ENCODE measurements around the gene C10orf105. TPM values are rescaled to one million over a fixed set of nuclear protein-coding genes. Genes with fewer than 3 reads are reported as not detected.

C10orf105 gene
- total RNA-seq, 1 donor = under 0.01 TPM

- Histone ChIP-seq H2AFZ (ENCODE audit: low read length) (no peak overlapping the region), H3K27me3 (ENCODE audit: insufficient read depth, low read length) (no peaks in the 10 kb centered on the region), H3K9me3 (ENCODE audit: low read depth, low read length) (peaks cover 2% of the 10 kb centered on the region), H3K79me2 (ENCODE audit: insufficient read depth, low read length) (no peaks in the 10 kb centered on the region), H3K36me3 (ENCODE audit: insufficient read depth, low read length) (peaks cover 10% of the 10 kb centered on the region), H4K20me1 (ENCODE audit: insufficient read depth, low read length) (no peaks in the 10 kb centered on the region), H3K27ac (ENCODE audit: low read depth, low read length) (no peak overlapping the region), H3K4me2 (ENCODE audit: insufficient read depth, low read length) (no peak overlapping the region), H3K4me1 (ENCODE audit: insufficient read depth, low read length) (no peaks in the 10 kb centered on the region), H3K4me3 (ENCODE audit: insufficient read depth, low read length) (no peak overlapping the region)
- DNase-seq (ENCODE audit: insufficient read length, low spot score, missing footprints) = no peak
- no peak for TF ChIP-seq CTCF (IDR thresholded peaks at IDR 0.05; ENCODE audit: extremely low read depth, low read depth, low read length)
Observed at GRCh38 chr10:71747551-71748523, 28.3 kb upstream of the C10orf105 start.

GRCh38 chr10:71747039-71747531, 27.5 kb upstream of the C10orf105 start:
- Histone ChIP-seq H3K4me2 (ENCODE audit: insufficient read depth, low read length) (no peak overlapping the region), H3K27me3 (ENCODE audit: insufficient read depth, low read length) (no peaks in the 10 kb centered on the region), H4K20me1 (ENCODE audit: insufficient read depth, low read length) (no peaks in the 10 kb centered on the region), H2AFZ (ENCODE audit: low read length) (no peak overlapping the region), H3K27ac (ENCODE audit: low read depth, low read length) (no peak overlapping the region), H3K9me3 (ENCODE audit: low read depth, low read length) (peaks cover 6% of the 10 kb centered on the region), H3K4me3 (ENCODE audit: insufficient read depth, low read length) (no peak overlapping the region), H3K79me2 (ENCODE audit: insufficient read depth, low read length) (no peaks in the 10 kb centered on the region), H3K36me3 (ENCODE audit: insufficient read depth, low read length) (peaks cover 3% of the 10 kb centered on the region), H3K4me1 (ENCODE audit: insufficient read depth, low read length) (no peaks in the 10 kb centered on the region)
- no peak for TF ChIP-seq CTCF (IDR thresholded peaks at IDR 0.05; ENCODE audit: extremely low read depth, low read depth, low read length)
- DNase-seq (ENCODE audit: insufficient read length, low spot score, missing footprints) = no peak

- Histone ChIP-seq H3K79me2 (ENCODE audit: insufficient read depth, low read length) (no peaks in the 10 kb centered on the region), H3K4me2 (ENCODE audit: insufficient read depth, low read length) (no peak overlapping the region), H3K4me1 (ENCODE audit: insufficient read depth, low read length) (no peaks in the 10 kb centered on the region), H3K27me3 (ENCODE audit: insufficient read depth, low read length) (no peaks in the 10 kb centered on the region), H3K4me3 (ENCODE audit: insufficient read depth, low read length) (no peak overlapping the region), H3K27ac (ENCODE audit: low read depth, low read length) (no peak overlapping the region), H3K36me3 (ENCODE audit: insufficient read depth, low read length) (no peaks in the 10 kb centered on the region), H3K9me3 (ENCODE audit: low read depth, low read length) (peaks cover 6% of the 10 kb centered on the region), H4K20me1 (ENCODE audit: insufficient read depth, low read length) (no peaks in the 10 kb centered on the region), H2AFZ (ENCODE audit: low read length) (no peak overlapping the region)
- TF ChIP-seq CTCF (IDR thresholded peaks at IDR 0.05; ENCODE audit: extremely low read depth, low read depth, low read length) = no peak
- no peak for DNase-seq (ENCODE audit: insufficient read length, low spot score, missing footprints)
Observed at GRCh38 chr10:71746344-71747037, 26.9 kb upstream of the C10orf105 start.

All from osteoblast (primary cell).